NCI-H82 (cell line): ENCODE data around the gene PLCB1.

Experiments used
- DNase-seq: peaks from one replicate; lab custom pipeline; 2025; lab: John Stamatoyannopoulos, UW

The PLCB1 gene

GRCh38 chr20:8720089-8720488 lies 588.0 kb downstream of the PLCB1 start:
- no peak for DNase-seq

- DNase-seq: peak; percentile 79
These were observed 589.0 kb downstream of the PLCB1 start for GRCh38 chr20:8721098-8721497.

GRCh38 chr20:8722277-8722928 lies 590.3 kb downstream of the PLCB1 start:
- peak; percentile 86 for DNase-seq

GRCh38 chr20:8723296-8723695 lies 591.2 kb downstream of the PLCB1 start:
- DNase-seq: no peak

- DNase-seq: no peak
These were observed 592.8 kb downstream of the PLCB1 start for GRCh38 chr20:8724884-8725283.

- peak; percentile 10 for DNase-seq
These were observed 594.4 kb downstream of the PLCB1 start for GRCh38 chr20:8726460-8726859.

- DNase-seq: no peak
These were observed 602.9 kb downstream of the PLCB1 start for GRCh38 chr20:8735014-8735413.

GRCh38 chr20:8735674-8736073 lies 603.6 kb downstream of the PLCB1 start:
- DNase-seq: no peak

- DNase-seq: no peak
These were observed 608.2 kb downstream of the PLCB1 start for GRCh38 chr20:8740265-8740664.

- no peak for DNase-seq
These were observed 612.3 kb downstream of the PLCB1 start for GRCh38 chr20:8744228-8744844.

- no peak for DNase-seq
These were observed 617.0 kb downstream of the PLCB1 start for GRCh38 chr20:8749101-8749500.

GRCh38 chr20:8749986-8750385 lies 617.9 kb downstream of the PLCB1 start:
- no peak for DNase-seq

GRCh38 chr20:8755340-8756118 lies 623.5 kb downstream of the PLCB1 start:
- DNase-seq: no peak

- DNase-seq: no peak
These were observed 624.3 kb downstream of the PLCB1 start for GRCh38 chr20:8756410-8756809.

- no peak for DNase-seq
These were observed 625.1 kb downstream of the PLCB1 start for GRCh38 chr20:8757146-8757545.

GRCh38 chr20:8764344-8764962 lies 632.4 kb downstream of the PLCB1 start:
- DNase-seq: no peak

GRCh38 chr20:8766868-8767390 lies 634.9 kb downstream of the PLCB1 start:
- DNase-seq: no peak

- DNase-seq: no peak
These were observed 642.3 kb downstream of the PLCB1 start for GRCh38 chr20:8774412-8774811.

GRCh38 chr20:8777911-8778310 lies 645.8 kb downstream of the PLCB1 start:
- DNase-seq: peak; percentile 38

- DNase-seq: no peak
These were observed 646.3 kb downstream of the PLCB1 start for GRCh38 chr20:8778387-8778786.

GRCh38 chr20:8780915-8781314 lies 648.8 kb downstream of the PLCB1 start:
- DNase-seq: no peak

GRCh38 chr20:8782804-8783203 lies 650.7 kb downstream of the PLCB1 start:
- no peak for DNase-seq
